NCI-H2081 (cell line): ENCODE data around the gene JMJD1C.

Experiments
- DNase-seq, 2 experiments: peaks; one replicate each; lab custom pipeline; 2025; lab: John Stamatoyannopoulos, UW

JMJD1C gene

DNA sequence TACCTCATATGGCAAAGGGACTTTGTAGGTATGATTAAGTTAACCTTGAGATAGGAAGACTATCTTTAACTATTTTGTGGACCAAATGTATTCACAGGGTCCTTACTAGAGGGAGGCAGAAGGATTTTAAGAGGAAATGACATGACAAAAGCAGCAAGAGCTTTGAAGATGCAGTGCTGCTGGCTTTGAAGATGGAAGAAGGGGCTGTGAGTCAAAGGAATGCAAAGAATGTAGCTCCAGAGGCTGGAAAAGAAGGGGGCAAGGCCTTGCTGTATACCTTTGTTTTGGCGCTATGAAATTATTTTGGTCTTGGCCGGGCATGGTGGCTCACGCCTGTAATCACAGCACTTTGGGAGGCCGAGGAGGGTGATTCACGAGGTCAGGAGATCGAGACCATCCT lies 335.9 kb downstream of the JMJD1C start:
- no peak for DNase-seq

DNA sequence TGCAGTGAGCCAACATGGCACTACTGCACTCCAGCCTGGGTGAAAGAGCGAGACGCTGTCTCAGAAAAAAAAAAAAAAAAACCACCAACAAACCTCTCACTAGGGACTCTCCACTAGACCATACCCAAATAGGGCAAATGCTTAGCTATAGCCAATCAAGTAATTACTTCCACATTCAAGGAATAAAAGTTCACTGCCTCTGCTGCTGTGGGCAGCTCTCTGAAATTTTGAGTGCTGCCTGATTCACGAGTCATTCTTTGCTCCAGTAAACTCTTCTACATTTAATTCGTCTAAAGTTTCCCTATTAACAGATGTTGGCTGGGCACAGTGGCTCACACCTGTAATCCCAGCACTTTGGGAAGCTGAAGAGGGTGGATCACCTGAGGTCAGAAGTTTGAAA lies 337.3 kb downstream of the JMJD1C start:
- no peak for DNase-seq

DNA sequence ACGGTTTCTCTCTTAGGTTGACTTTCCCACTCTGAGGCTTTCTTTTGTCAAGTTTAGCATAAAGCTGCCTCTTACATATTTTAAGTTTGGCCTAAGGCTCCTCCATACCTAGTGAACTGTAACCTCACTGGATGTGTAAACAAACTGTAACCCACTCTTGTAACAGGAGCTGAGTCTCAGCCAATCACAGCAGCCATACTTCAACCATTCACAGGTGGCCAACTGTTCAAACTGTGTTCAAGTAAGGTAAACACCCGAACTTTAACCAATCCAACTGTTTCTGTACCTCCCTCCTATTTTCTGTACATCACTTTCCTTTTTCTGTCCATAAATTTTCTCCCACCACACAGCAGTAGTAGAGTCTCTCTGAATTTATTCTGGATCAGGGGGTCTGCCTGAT lies 340.3 kb downstream of the JMJD1C start:
- DNase-seq, result no peak

DNA sequence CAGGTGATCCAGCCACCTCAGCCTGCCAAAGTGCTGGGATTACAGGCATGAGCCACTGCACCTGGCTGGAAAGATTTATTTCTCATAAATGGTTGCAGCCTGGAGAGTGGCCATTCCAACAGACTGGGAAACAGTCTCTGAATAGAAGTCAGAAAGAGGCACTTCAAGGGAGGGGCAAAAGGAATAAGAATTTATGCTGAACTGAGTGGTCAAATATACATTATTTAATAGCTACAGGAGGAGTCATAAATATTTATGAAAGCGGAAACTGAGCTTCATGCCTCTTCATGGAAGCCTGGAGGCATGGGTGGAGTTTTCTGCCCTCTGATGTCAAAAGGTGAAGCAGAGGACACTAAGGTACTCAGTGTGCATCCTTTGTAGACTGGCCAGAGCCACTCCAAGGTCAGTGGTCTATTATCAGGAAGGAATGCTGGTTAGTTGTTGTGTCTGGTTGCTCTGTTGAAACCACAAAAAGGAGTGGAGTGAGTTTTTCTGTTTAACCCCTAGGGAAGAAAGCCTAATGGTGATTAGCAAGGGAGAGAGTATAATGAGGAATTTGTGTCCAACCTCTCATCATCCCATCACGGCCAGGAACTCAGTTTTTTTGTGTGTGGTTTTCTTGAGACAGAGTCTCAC lies 341.9 kb downstream of the JMJD1C start:
- no peak for DNase-seq

DNA sequence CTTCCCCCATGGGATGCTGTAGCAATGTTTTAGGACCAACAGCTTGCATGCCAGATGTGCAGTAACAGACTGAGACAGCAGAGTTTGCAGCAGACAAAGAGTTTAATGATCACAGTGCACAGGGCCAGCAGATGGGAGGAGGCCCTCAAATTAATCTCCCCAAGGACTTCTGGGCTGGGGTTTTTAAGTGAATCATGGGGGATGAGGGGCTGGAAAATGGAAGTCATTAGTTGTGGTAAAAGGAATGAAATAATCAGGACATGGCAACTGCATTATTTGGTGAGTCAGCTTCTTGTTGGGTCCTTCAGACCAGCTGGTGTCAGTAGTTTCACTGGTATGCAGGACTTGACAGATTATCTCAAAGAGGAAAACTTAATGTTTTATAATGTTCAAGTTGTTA lies 345.2 kb downstream of the JMJD1C start:
- no peak for DNase-seq

DNA sequence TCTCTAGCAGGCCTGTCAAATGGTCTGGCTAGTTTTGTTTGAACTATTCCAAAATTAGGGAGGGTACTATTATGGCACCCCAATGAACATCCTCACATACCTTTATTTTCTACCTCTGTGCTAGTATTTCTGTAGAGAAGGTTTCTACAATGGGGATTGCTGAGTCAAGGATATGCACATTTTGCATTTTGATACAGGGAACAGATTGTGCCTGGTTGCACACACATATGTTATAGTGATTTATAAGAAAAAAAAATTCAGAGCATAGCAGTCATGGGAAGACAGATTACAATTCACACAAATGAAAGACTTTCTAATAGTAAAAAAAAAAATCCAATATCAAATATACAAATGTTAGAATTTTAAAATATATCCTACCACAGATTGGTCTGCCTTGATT lies 346.7 kb downstream of the JMJD1C start:
- DNase-seq, result no peak
